ENCODE data around the gene CD74. TPM values are rescaled to one million over a fixed set of nuclear protein-coding genes. Genes with fewer than 3 reads are reported as not detected.
A peak's percentile ranks its signal among the peaks of the same experiment; 100 is the strongest.

Gene CD74
- total and polyA plus RNA-seq, 2 of the 13 experiments (the other 11 are each of a cell fraction or from before 2014, with no cell fraction given), result 34.1 to 84.4 TPM

- TF ChIP-seq GRHL1 (CRISPR knock-in tag; conservative IDR thresholded peaks at IDR 0.05), result no peak
- 0 out of 2 replicates have a peak, but pooled peaks have one; percentile 34 for TF ChIP-seq ZNF44 (CRISPR knock-in tag; IDR thresholded peaks at IDR 0.05)
- no peak for TF ChIP-seq ZNF781 (CRISPR knock-in tag; IDR thresholded peaks at IDR 0.05; ENCODE audit: borderline replicate concordance, not compliant biosample characterization)
- TF ChIP-seq ZNF629 (CRISPR knock-in tag; conservative IDR thresholded peaks at IDR 0.05), result peak; percentile 97
- 0 out of 2 replicates have a peak, but pooled peaks have one; percentile 35 for TF ChIP-seq SALL2 (CRISPR knock-in tag; IDR thresholded peaks at IDR 0.05)
- TF ChIP-seq ZNF264 (CRISPR knock-in tag; IDR thresholded peaks at IDR 0.05), result 0 out of 2 replicates have a peak, but pooled peaks have one; percentile 31
- no peak for TF ChIP-seq TP53 (CRISPR knock-in tag; conservative IDR thresholded peaks at IDR 0.05)
- no peak for TF ChIP-seq FUBP1 (CRISPR knock-in tag; IDR thresholded peaks at IDR 0.05; ENCODE audit: borderline replicate concordance)
- TF ChIP-seq IKZF4 (CRISPR knock-in tag; IDR thresholded peaks at IDR 0.05; ENCODE audit: borderline replicate concordance, low read depth, not compliant biosample characterization), result no peak
- TF ChIP-seq AHR (CRISPR knock-in tag; IDR thresholded peaks at IDR 0.05), result no peak
- TF ChIP-seq MED8 (CRISPR knock-in tag; IDR thresholded peaks at IDR 0.05; ENCODE audit: insufficient replicate concordance), result no peak
- TF ChIP-seq NFE2L1 (CRISPR knock-in tag; IDR thresholded peaks at IDR 0.05; ENCODE audit: borderline replicate concordance), result no peak
- no peak for TF ChIP-seq NR2F2 (IDR thresholded peaks at IDR 0.05; ENCODE audit: borderline replicate concordance, low read depth)
- no peak for TF ChIP-seq KLF13 (CRISPR knock-in tag; IDR thresholded peaks at IDR 0.05)
- TF ChIP-seq PRDM4 (CRISPR knock-in tag; IDR thresholded peaks at IDR 0.05; ENCODE audit: borderline replicate concordance), result no peak
- TF ChIP-seq ZNF615 (CRISPR knock-in tag; IDR thresholded peaks at IDR 0.05; ENCODE audit: borderline replicate concordance), result no peak
- TF ChIP-seq ZNF713 (CRISPR knock-in tag; IDR thresholded peaks at IDR 0.05), result no peak
- TF ChIP-seq ZFY (CRISPR knock-in tag; IDR thresholded peaks at IDR 0.05), result peak; percentile 86
- peak; percentile 80 for TF ChIP-seq ZNF605 (CRISPR knock-in tag; IDR thresholded peaks at IDR 0.05)
- 0 out of 2 replicates have a peak, but pooled peaks have one; percentile 47 for TF ChIP-seq ZIK1 (CRISPR knock-in tag; IDR thresholded peaks at IDR 0.05; ENCODE audit: borderline replicate concordance, low read depth)
- TF ChIP-seq HCFC1 (IDR thresholded peaks at IDR 0.05; ENCODE audit: low read depth, low read length), result peak; percentile 84
- TF ChIP-seq ZNF484 (CRISPR knock-in tag; IDR thresholded peaks at IDR 0.05; ENCODE audit: borderline replicate concordance, low read depth), result no peak
- peak; percentile 69 for TF ChIP-seq PHF8 (CRISPR knock-in tag; IDR thresholded peaks at IDR 0.05)
These were observed 55.1 kb downstream of the CD74 start, which contains the start of gene TCOF1 (continued) for GRCh38 chr5:150357326-150358260.

Measured in HepG2 (cell line).